Brain pericyte (primary cell): ENCODE measurements around the gene PDGFB.

Experiments used
- DNase-seq: peaks from one replicate; pipeline ENCODE4 v3.0.0-alpha.2; 2012; ENCODE audit warnings: low read depth, low spot score

The PDGFB gene

DNA sequence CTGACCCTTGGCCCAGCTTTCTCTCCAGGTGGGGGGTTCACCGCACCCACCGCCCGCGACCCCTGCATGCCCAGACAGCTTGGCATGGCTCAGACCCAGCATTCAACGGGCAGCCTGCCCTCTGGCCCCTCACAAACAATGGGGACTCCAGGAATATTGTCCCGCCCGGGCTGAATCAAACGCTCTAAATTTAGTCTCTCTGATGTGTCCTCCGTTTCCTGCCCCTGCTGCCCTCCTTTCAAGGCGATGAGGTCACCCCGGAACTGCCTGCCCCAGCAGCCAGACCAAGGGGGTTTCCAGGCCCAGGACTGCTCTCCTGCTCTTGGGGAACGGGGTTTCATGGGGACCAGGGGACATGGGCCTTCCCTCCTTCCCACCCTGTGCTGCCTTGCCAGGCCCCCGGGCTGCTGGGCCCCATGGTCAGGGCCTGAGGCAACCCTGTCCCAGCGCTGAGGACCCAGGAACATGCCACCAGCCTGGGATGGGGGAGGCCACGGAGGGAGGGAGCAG lies 10.1 kb upstream of the PDGFB start:
- DNase-seq: no peak

DNA sequence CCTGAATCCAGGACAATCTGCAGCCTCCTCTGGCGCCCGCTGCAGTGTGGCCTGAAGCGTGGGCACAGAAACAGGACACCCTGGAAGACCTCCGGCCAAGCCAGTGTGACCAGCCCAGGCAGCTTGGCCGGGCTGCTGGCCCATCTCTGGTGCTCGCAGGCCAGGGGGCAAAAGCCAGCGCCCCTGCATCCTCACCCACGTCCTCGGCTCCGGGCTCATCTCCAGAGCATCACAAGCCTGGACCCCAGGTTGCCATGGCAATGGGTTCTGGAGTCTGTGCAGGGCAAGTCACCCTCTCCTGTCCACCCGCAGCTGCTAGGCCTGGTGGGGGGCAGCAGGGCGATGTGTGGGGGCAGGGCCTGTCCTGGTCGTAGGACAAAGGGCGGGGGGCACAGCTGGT lies 9.3 kb upstream of the PDGFB start:
- DNase-seq: no peak

GRCh38 chr22:39253435-39254070 lies 8.8 kb upstream of the PDGFB start:
- no peak for DNase-seq

- no peak for DNase-seq
Observed at GRCh38 chr22:39252461-39253434, 8.0 kb upstream of the PDGFB start.

GRCh38 chr22:39251762-39252460 lies 7.1 kb upstream of the PDGFB start:
- no peak for DNase-seq

GRCh38 chr22:39250838-39251237 lies 6.1 kb upstream of the PDGFB start:
- no peak for DNase-seq

GRCh38 chr22:39250131-39250530 lies 5.3 kb upstream of the PDGFB start:
- no peak for DNase-seq

GRCh38 chr22:39249086-39249704 lies 4.4 kb upstream of the PDGFB start:
- DNase-seq: no peak

DNA sequence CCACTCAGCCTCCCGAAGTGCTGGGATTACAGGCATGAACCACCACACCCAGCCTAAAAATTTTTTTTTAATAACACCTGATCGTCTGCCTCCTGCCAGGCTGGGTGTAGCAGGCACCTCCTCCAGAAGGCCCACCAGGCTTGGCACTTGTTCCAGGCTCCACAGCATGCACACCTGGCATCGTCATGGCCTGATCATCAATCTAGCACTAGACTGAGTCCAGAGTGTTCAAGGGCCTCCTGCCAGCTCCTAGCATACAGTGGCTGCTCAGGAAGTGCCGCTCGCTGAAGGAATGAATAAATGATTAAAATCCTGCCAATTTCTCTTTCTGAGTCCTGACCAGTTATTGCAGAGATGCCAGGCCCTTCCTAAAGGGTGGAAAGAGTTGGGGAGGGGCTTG lies 3.5 kb upstream of the PDGFB start:
- no peak for DNase-seq

DNA sequence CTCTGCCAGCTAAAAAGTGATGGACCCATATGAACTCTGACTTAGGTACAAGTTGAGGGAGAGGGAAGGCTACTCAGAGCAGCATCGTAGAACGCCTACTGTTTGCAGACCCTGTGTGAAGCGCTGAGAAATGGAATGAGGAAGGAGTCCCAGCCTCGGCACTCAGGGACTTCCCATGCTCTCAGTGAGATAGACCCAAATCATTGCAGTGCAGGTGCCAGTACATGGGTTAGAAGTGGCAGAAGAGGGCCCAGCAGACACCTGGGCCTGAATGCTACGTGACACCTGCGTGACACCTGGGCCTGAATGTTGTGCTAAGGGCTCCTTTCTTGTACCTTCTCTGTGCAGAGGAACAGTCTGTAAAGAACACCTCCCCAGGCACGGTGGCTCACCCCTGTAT lies 2.6 kb upstream of the PDGFB start:
- DNase-seq: no peak

- no peak for DNase-seq
Observed at GRCh38 chr22:39246690-39247332, 2.0 kb upstream of the PDGFB start.

DNA sequence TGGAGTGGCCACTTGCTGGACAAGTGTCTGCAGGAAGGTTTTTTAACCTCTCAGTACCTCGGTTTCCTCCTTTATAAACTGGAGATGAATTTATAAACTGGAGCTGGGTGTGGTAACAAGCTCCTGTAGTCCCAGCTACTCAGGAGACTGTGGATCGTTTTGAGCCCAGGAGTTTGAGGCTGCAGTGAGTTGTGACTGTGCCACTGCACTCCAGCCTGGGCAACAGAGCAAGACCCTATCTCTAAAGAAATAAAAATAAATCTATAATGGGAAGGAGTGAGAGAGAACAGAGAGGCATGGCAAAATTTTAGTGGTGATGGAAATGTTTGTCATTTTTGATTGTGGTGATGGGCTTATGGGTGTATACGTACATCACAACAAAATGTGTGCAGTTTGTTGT lies 1.4 kb upstream of the PDGFB start:
- no peak for DNase-seq

- DNase-seq: no peak
Observed at GRCh38 chr22:39245130-39246039, 603 bp upstream of the PDGFB start.

- DNase-seq: no peak
Observed at GRCh38 chr22:39244136-39244495, 666 bp downstream of the PDGFB start.

DNA sequence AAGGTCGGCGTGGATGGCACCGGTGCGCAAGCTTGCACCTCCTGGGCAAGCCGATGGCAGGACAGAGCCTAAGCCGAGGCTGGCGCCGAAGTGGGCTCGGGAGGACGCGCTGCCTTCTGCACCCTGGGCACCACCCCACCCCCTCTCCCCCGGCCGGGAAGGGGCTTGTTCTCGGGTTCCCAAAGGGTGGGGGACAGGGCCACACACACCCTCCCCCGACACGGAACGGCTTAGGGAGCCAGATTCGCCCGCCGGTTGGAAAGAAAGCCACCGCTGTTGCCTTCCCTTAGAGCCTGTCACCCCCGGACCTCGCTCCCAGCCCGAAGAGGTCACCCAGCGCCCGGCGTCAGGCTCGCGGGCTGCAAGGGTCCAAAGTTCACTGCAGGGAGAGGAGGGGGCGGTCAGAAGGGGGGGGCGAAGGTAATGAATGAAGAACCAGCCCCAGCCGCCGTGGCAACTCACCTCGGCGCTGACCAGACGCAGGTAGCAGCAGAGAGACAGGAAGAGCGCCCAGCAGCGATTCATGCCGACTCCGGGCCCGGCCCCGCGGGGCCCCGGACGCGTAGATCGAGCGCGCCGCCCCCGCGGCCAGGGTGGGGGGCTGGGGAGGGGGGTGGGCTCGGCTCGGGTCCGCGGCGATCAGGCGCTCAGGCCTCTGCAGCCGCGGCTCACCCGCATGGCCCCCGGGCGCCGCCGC lies 1.2 kb downstream of the PDGFB start:
- no peak for DNase-seq

DNA sequence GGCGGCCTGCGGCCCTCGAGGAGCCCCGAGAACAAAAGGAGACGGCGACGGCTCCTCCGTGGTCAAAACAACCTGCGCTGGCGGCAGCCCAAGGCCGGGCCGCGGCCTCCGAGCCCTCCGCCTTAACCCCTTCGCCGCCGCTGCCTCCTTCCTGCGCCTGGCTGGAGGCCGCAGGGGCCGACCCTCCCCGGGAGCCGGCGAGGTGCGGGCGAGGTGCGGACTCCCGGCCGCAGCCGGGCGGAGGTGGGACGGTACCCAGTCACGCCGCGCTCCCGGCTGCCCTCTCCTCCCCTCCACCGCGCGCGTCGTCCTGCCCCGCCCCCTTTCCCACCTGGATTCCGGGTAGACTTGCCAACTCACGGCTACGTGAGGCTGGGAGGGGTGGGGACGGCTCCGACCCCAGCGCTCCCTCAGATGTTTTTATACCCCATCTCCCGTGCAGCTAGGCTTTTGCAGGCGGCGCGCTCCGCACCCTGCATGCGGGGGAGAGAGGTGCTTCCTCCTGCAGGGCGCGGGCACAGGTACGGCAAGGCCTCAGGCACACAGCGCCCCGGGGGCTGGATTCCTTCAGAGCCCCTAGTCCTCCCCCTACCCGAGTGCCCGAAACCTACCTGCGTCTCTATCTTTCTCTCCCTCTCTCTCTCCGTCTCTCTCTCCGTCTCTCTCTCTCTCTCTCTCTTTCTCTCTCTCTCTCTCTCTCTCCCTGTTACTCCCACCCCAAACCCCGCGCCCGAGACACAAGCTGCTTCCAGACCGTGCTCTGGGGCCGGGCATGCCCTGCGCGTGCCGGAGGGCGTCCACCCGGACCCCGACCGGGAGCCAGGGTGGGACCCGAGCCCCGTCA lies 2.0 kb downstream of the PDGFB start:
- DNase-seq: no peak

DNA sequence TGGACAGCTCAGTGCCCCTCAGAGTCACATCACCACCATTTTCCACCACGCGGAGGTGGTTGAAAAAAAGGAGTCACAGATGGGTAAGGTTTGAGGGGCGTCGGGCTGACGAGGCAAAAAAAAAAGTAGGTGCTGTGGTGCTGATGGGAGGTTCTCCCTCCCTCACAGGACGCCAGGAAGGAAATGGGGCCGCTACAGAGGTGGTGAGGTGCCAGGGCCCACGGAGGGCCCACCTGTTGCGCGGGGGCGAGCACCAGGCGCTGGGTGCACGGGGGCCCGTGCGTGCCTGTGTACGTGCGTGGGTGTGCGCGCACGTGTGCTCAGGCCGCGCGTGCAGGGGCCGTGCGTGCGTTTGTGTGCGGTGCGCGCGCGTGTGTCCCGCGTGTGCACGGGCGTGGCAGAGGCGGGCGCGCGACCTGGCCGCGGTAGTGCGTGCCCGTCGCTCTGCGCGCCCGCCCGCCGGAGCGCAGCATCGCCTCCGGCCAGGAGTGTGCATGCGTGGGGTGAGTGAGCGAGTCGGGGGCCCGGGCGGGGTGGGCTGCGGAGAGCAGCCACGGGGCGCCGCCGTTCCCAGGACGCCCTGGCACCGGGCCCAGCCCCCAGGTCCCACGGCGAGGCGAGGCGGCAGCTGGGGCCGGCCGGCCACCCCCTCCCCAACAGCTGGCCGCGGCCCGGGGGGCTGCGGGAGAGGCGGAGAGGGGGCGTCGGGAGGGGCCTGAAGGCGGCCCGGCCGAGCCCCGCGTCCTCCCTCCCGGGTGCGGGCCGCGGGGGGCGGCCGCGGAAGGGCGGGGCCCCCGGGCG lies 2.8 kb downstream of the PDGFB start:
- no peak for DNase-seq
